ENCODE data around the gene SRSF6.
"Not testable (repeated sequence)": the region's sequence is repeated elsewhere in the genome, so short reads cannot be mapped to it uniquely, and the experiment has no call there.

The SRSF6 gene

GRCh38 chr20:43420192-43420591, 37.5 kb upstream of the SRSF6 start:
- no peak for DNase-seq (ENCODE audit: low read depth)
- no peak overlapping the region for H3K4me3 ChIP-seq (ENCODE audit: low read depth, low read length)
- TF ChIP-seq MAX (IDR thresholded peaks at IDR 0.05; ENCODE audit: low read depth, low read length) (no peak), POLR2A (IDR thresholded peaks at IDR 0.05; ENCODE audit: extremely low read depth, insufficient read length) (no peak), CTCF (IDR thresholded peaks at IDR 0.05; ENCODE audit: low read depth, low read length) (no peak), MYC (IDR thresholded peaks at IDR 0.05; ENCODE audit: low read depth, low read length) (no peak)

GRCh38 chr20:43420913-43421312, 36.8 kb upstream of the SRSF6 start:
- DNase-seq (ENCODE audit: low read depth); H3K4me3 ChIP-seq (ENCODE audit: low read depth, low read length): not testable (repeated sequence)

GRCh38 chr20:43426172-43426571, 31.5 kb upstream of the SRSF6 start:
- H3K4me3 ChIP-seq (ENCODE audit: low read depth, low read length), result no peak overlapping the region
- DNase-seq (ENCODE audit: low read depth), result no peak
- no peak for TF ChIP-seq CTCF (IDR thresholded peaks at IDR 0.05; ENCODE audit: low read depth, low read length)
- no peak for TF ChIP-seq MYC (IDR thresholded peaks at IDR 0.05; ENCODE audit: low read depth, low read length)
- no peak for TF ChIP-seq MAX (IDR thresholded peaks at IDR 0.05; ENCODE audit: low read depth, low read length)

GRCh38 chr20:43430265-43431133, 27.2 kb upstream of the SRSF6 start:
- TF ChIP-seq CTCF (IDR thresholded peaks at IDR 0.05; ENCODE audit: low read depth, low read length), result no peak
- no peak for TF ChIP-seq MYC (IDR thresholded peaks at IDR 0.05; ENCODE audit: low read depth, low read length)
- no peak for TF ChIP-seq MAX (IDR thresholded peaks at IDR 0.05; ENCODE audit: low read depth, low read length)
- TF ChIP-seq POLR2A (IDR thresholded peaks at IDR 0.05; ENCODE audit: extremely low read depth, insufficient read length), result no peak
- no peak for DNase-seq (ENCODE audit: low read depth)
- no peak overlapping the region for H3K4me3 ChIP-seq (ENCODE audit: low read depth, low read length)

GRCh38 chr20:43431134-43431519, 26.6 kb upstream of the SRSF6 start:
- no peak for TF ChIP-seq MAX (IDR thresholded peaks at IDR 0.05; ENCODE audit: low read depth, low read length)
- H3K4me3 ChIP-seq (ENCODE audit: low read depth, low read length), result no peak overlapping the region
- DNase-seq (ENCODE audit: low read depth), result no peak

- no peak overlapping the region for H3K4me3 ChIP-seq (ENCODE audit: low read depth, low read length)
- no peak for TF ChIP-seq POLR2A (IDR thresholded peaks at IDR 0.05; ENCODE audit: extremely low read depth, insufficient read length)
- TF ChIP-seq MAX (IDR thresholded peaks at IDR 0.05; ENCODE audit: low read depth, low read length), result no peak
- no peak for TF ChIP-seq CTCF (IDR thresholded peaks at IDR 0.05; ENCODE audit: low read depth, low read length)
- no peak for TF ChIP-seq MYC (IDR thresholded peaks at IDR 0.05; ENCODE audit: low read depth, low read length)
- no peak for DNase-seq (ENCODE audit: low read depth)
Measured at GRCh38 chr20:43432498-43432897, 25.2 kb upstream of the SRSF6 start.

Data from NB4 (cell line).